Endothelial cell of umbilical vein (primary cell): ENCODE measurements around the gene VWA8.

Experiments
- CTCF ChIP-seq, 2 donors: IDR thresholded peaks; 1 replicate in 1 of 2; 2 replicates in 1 of 2; pipeline ENCODE4 v1.5.1; 2011; ENCODE audit warnings: low read length in 2 of 2, mild to moderate bottlenecking in 2 of 2, moderate library complexity in 2 of 2, control low read depth in 1 of 2, inconsistent platforms in 1 of 2, low read depth in 1 of 2; ENCODE audit not compliant: insufficient read depth in 1 of 2; ENCODE audit errors: extremely low read depth in 1 of 2
- EZH2 ChIP-seq: IDR thresholded peaks from 2 replicates; pipeline ENCODE4 v1.6.1; 2012; ENCODE audit warnings: borderline replicate concordance, low read depth, mild to moderate bottlenecking, moderate library complexity, low read length, inconsistent platforms; ENCODE audit not compliant: severe bottlenecking
- MAX ChIP-seq: IDR thresholded peaks from 2 replicates; pipeline ENCODE4 v1.6.1; 2011; ENCODE audit not compliant: insufficient read depth, insufficient read length
- POLR2A ChIP-seq: IDR thresholded peaks from 2 replicates; pipeline ENCODE4 v1.6.1; 2012; ENCODE audit warnings: low read depth, mild to moderate bottlenecking, control low read depth, low read length

GRCh38 chr13:41931337-41931736, 29.6 kb downstream of the VWA8 start:
- TF ChIP-seq CTCF (IDR thresholded peaks at IDR 0.05; ENCODE audit: extremely low read depth in 1 of 2, insufficient read depth in 1 of 2, low read depth in 1 of 2, low read length in 2 of 2) (no peak), EZH2 (no peak), POLR2A (no peak), MAX (no peak)
